H9 (cell line): ENCODE measurements around the gene HOXD11. TPM values are rescaled to one million over a fixed set of nuclear protein-coding genes. Genes with fewer than 3 reads are reported as not detected.

Source experiments
- DNase-seq: peaks from one replicate; pipeline ENCODE4 v3.0.0-alpha.2; 2017
- H2AFZ ChIP-seq: one replicate; pipeline ENCODE4 v1.6.1; 2013; ENCODE audit warnings: mild to moderate bottlenecking, low read length, control low read depth, moderate library complexity
- H2AK5ac ChIP-seq: 2 replicates; pipeline ENCODE4 v1.6.1; 2013; ENCODE audit warnings: low read length, control low read depth, mixed read lengths; ENCODE audit not compliant: insufficient read length
- H2BK120ac ChIP-seq: one replicate; pipeline ENCODE4 v1.6.1; 2013; ENCODE audit warnings: low read depth, mild to moderate bottlenecking, low read length, control low read depth, inconsistent platforms; ENCODE audit not compliant: poor library complexity, severe bottlenecking
- H2BK12ac ChIP-seq: 2 replicates; pipeline ENCODE4 v1.6.1; 2013; ENCODE audit warnings: low read length, control low read depth, mixed read lengths, low read depth; ENCODE audit not compliant: insufficient read length
- H2BK15ac ChIP-seq: 2 replicates; pipeline ENCODE4 v1.6.1; 2013; ENCODE audit warnings: low read depth, low read length, control low read depth
- H2BK20ac ChIP-seq: one replicate; pipeline ENCODE4 v1.6.1; 2013; ENCODE audit warnings: low read depth, mild to moderate bottlenecking, low read length, control low read depth, inconsistent platforms; ENCODE audit not compliant: poor library complexity, severe bottlenecking
- H2BK5ac ChIP-seq: 2 replicates; pipeline ENCODE4 v1.6.1; 2013; ENCODE audit warnings: low read length, control low read depth, mixed read lengths; ENCODE audit not compliant: insufficient read length
- H3K14ac ChIP-seq: 2 replicates; pipeline ENCODE4 v1.6.1; 2013; ENCODE audit warnings: low read length, control low read depth; ENCODE audit not compliant: insufficient read depth
- H3K18ac ChIP-seq: 2 replicates; pipeline ENCODE4 v1.6.1; 2013; ENCODE audit warnings: low read depth, mild to moderate bottlenecking, mixed read lengths, low read length, control low read depth; ENCODE audit not compliant: insufficient read length
- H3K23ac ChIP-seq: 2 replicates; pipeline ENCODE4 v1.6.1; 2013; ENCODE audit warnings: low read length, control low read depth, mixed read lengths, low read depth; ENCODE audit not compliant: insufficient read length
- H3K23me2 ChIP-seq: 2 replicates; pipeline ENCODE4 v1.6.1; 2013; ENCODE audit warnings: low read depth, mild to moderate bottlenecking, mixed read lengths, low read length, control low read depth; ENCODE audit not compliant: insufficient read length, poor library complexity, severe bottlenecking
- H3K27ac ChIP-seq: 2 replicates; pipeline ENCODE4 v1.5.1; 2013; ENCODE audit warnings: low read length, control low read depth, mixed read lengths, low read depth; ENCODE audit not compliant: insufficient read length
- H3K27me3 ChIP-seq: 2 replicates; pipeline ENCODE4 v1.6.1; 2013; ENCODE audit warnings: low read length, control low read depth, inconsistent platforms; ENCODE audit not compliant: insufficient read depth
- H3K4ac ChIP-seq: 2 replicates; pipeline ENCODE4 v1.6.1; 2013; ENCODE audit warnings: low read depth, mild to moderate bottlenecking, control low read depth, inconsistent platforms, low read length, moderate library complexity
- H3K4me1 ChIP-seq: 2 replicates; pipeline ENCODE4 v1.6.1; 2013; ENCODE audit warnings: low read length, control low read depth, inconsistent platforms; ENCODE audit not compliant: insufficient read depth
- H3K4me2 ChIP-seq: 2 replicates; pipeline ENCODE4 v1.6.1; 2013; ENCODE audit warnings: low read length, control low read depth, mixed read lengths; ENCODE audit not compliant: insufficient read length, insufficient read depth
- H3K56ac ChIP-seq: 2 replicates; pipeline ENCODE4 v1.6.1; 2013; ENCODE audit warnings: low read depth, mild to moderate bottlenecking, mixed read lengths, low read length, control low read depth; ENCODE audit not compliant: insufficient read length
- H3K79me1 ChIP-seq: 2 replicates; pipeline ENCODE4 v1.6.1; 2013; ENCODE audit warnings: low read depth, mild to moderate bottlenecking, moderate library complexity, low read length, control low read depth, inconsistent platforms; ENCODE audit not compliant: insufficient read depth, poor library complexity, severe bottlenecking
- H3K79me2 ChIP-seq: 2 replicates; pipeline ENCODE4 v1.6.1; 2013; ENCODE audit warnings: low read length, control low read depth, inconsistent platforms; ENCODE audit not compliant: insufficient read depth
- H3K9ac ChIP-seq: 2 replicates; pipeline ENCODE4 v1.6.1; 2013; ENCODE audit warnings: low read length, control low read depth, mixed read lengths; ENCODE audit not compliant: insufficient read length; ENCODE audit errors: extremely low read depth
- H3K9me3 ChIP-seq: one replicate; pipeline ENCODE4 v1.6.1; 2013; ENCODE audit warnings: low read depth, low read length, inconsistent platforms; ENCODE audit not compliant: control insufficient read depth
- H3T11ph ChIP-seq: one replicate; pipeline ENCODE4 v1.6.1; 2013; ENCODE audit warnings: mild to moderate bottlenecking, low read length, control low read depth, inconsistent platforms
- H4K20me1 ChIP-seq: one replicate; pipeline ENCODE4 v1.6.1; 2013; ENCODE audit not compliant: control insufficient read depth, insufficient read length, insufficient read depth
- H4K5ac ChIP-seq: 2 replicates; pipeline ENCODE4 v1.6.1; 2013; ENCODE audit warnings: low read depth, mild to moderate bottlenecking, mixed read lengths, low read length, control low read depth; ENCODE audit not compliant: insufficient read length
- H4K8ac ChIP-seq: replicated peaks from 2 replicates; pipeline ENCODE4 v1.6.1; 2013; ENCODE audit warnings: low read length, control low read depth, mixed read lengths, low read depth; ENCODE audit not compliant: insufficient read length
- H4K91ac ChIP-seq: 2 replicates; pipeline ENCODE4 v1.6.1; 2013; ENCODE audit warnings: low read depth, mild to moderate bottlenecking, moderate library complexity, mixed read lengths, low read length, control low read depth; ENCODE audit not compliant: insufficient read length
- H3K27ac Mint-ChIP-seq, 3 experiments: 2 replicates in 2 of 3; 3 replicates in 1 of 3; pipeline ENCODE4 v1.8.0; 2020 to 2021; ENCODE audit warnings: mixed read lengths in 3 of 3, mild to moderate bottlenecking in 1 of 3, moderate library complexity in 1 of 3
- H3K27me3 Mint-ChIP-seq: 2 replicates; pipeline ENCODE4 v1.8.0; 2021; ENCODE audit warnings: low read depth, mild to moderate bottlenecking, moderate library complexity, mixed read lengths
- H3K36me3 Mint-ChIP-seq, 3 experiments: 2 replicates in 2 of 3; 3 replicates in 1 of 3; pipeline ENCODE4 v1.8.0; 2020 to 2021; ENCODE audit warnings: low read depth in 3 of 3, mixed read lengths in 3 of 3; ENCODE audit not compliant: insufficient read depth in 1 of 3
- H3K4me1 Mint-ChIP-seq, 2 experiments: 2 replicates each; pipeline ENCODE4 v1.8.0; 2020; ENCODE audit warnings: mixed read lengths in 2 of 2
- H3K4me3 Mint-ChIP-seq, 2 experiments: 2 replicates in 1 of 2; 3 replicates in 1 of 2; pipeline ENCODE4 v1.8.0; 2020 to 2021; ENCODE audit warnings: mild to moderate bottlenecking in 2 of 2, mixed read lengths in 2 of 2, moderate library complexity in 1 of 2
- H3K9me3 Mint-ChIP-seq, 2 experiments: 2 replicates in 1 of 2; 3 replicates in 1 of 2; pipeline ENCODE4 v1.8.0; 2020; ENCODE audit warnings: mild to moderate bottlenecking in 2 of 2, mixed read lengths in 2 of 2, moderate library complexity in 1 of 2
- WGBS: extraction: QIAGEN DNeasy Blood & Tissue Kit; methylation state at CpG from one replicate; pipeline ENCODE4 v1.1.7; 2013; ENCODE audit warnings: missing lambda C conversion rate, low lambda C conversion rate, mixed read lengths; ENCODE audit not compliant: insufficient read length; ENCODE audit errors: extremely low coverage; 5-methylcytosine and 5-hydroxymethylcytosine counted together
- total RNA-seq: library from RNA; stranded (reverse); gene quantifications from 2 replicates; pipeline ENCODE4 v1.2.1, GENCODE V29; 2021
- TF ChIP-seq, protein P1 (sequence below): fragments of 200-600 bp; sonication (generic); conservative IDR thresholded peaks from 3 replicates; pipeline ENCODE4 v1.8.0; 2021; ENCODE audit warnings: antibody characterized with exemption, mild to moderate bottlenecking

The HOXD11 gene
- total RNA-seq, 1 experiment from 2014 or later: not detected

DNA sequence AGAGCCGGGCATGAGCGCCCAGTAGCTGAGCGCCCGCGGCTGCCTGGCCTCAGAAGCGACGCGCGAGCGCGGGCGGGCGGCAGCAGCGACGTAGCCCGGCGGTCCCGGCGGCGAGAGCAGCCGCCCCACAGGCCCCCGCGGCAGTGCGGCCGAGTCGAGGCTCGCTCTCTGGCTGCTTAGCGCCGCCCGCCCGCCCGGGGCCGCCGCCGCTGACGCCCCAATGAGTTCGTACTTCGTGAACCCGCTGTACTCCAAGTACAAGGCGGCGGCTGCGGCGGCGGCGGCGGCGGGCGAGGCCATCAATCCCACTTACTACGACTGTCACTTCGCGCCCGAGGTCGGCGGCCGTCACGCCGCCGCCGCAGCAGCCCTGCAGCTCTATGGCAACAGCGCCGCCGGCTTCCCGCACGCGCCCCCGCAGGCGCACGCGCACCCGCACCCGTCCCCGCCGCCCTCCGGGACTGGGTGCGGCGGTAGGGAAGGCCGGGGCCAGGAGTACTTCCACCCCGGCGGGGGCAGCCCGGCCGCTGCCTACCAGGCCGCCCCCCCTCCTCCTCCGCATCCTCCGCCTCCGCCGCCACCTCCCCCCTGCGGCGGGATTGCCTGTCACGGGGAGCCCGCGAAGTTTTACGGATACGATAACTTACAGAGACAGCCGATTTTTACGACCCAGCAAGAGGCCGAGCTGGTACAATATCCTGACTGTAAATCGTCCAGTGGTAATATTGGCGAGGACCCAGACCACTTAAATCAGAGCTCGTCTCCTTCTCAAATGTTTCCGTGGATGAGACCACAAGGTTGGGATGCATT, 23.3 kb downstream of the HOXD11 start:
- Mint-ChIP-seq H3K4me1 (peaks cover 12 to 14% of the 10 kb centered on the region in 2 experiments), H3K4me3 (peak overlapping the region in 1 of 2 experiments; percentile 70; a peak in 4 of 5 replicates), H3K27me3 (peaks cover 98% of the 10 kb centered on the region), H3K27ac (no peak overlapping the region), H3K9me3 (peaks cover 4 to 13% of the 10 kb centered on the region in 2 experiments; a peak in 4 of 5 replicates), H3K36me3 (no peaks in the 10 kb centered on the region; a peak in 1 of 7 replicates)
- Histone ChIP-seq H2AK5ac (no peak overlapping the region), H3T11ph (no peak overlapping the region), H2BK5ac (no peak overlapping the region), H2BK120ac (no peak overlapping the region), H3K4me2 (no peak overlapping the region), H4K8ac (no peak overlapping the region), H3K18ac (no peak overlapping the region), H3K56ac (no peak overlapping the region), H3K27me3 (peaks cover 89% of the 10 kb centered on the region), H3K4me1 (no peaks in the 10 kb centered on the region; the same call in 1 of the 2 replicates), H2BK20ac (no peak overlapping the region), H3K4ac (no peak overlapping the region), H2AFZ (no peak overlapping the region), H3K9me3 (no peaks in the 10 kb centered on the region), H4K91ac (no peak overlapping the region), H2BK15ac (no peak overlapping the region), H3K27ac (no peak overlapping the region), H3K79me2 (no peaks in the 10 kb centered on the region), H4K5ac (no peak overlapping the region), H2BK12ac (no peak overlapping the region), H3K23ac (no peak overlapping the region), H3K23me2 (no peaks in the 10 kb centered on the region), H3K9ac (no peak overlapping the region), H3K79me1 (no peaks in the 10 kb centered on the region), H4K20me1 (no peaks in the 10 kb centered on the region), H3K14ac (no peak overlapping the region)
- no CpG with 5 or more reads among the region's 100 CpGs for WGBS
- peak; percentile 58 for DNase-seq
- TF ChIP-seq, protein P1, sequence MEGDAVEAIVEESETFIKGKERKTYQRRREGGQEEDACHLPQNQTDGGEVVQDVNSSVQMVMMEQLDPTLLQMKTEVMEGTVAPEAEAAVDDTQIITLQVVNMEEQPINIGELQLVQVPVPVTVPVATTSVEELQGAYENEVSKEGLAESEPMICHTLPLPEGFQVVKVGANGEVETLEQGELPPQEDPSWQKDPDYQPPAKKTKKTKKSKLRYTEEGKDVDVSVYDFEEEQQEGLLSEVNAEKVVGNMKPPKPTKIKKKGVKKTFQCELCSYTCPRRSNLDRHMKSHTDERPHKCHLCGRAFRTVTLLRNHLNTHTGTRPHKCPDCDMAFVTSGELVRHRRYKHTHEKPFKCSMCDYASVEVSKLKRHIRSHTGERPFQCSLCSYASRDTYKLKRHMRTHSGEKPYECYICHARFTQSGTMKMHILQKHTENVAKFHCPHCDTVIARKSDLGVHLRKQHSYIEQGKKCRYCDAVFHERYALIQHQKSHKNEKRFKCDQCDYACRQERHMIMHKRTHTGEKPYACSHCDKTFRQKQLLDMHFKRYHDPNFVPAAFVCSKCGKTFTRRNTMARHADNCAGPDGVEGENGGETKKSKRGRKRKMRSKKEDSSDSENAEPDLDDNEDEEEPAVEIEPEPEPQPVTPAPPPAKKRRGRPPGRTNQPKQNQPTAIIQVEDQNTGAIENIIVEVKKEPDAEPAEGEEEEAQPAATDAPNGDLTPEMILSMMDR: no peak
